Measurements from ENCODE around the gene FUT1. TPM values are rescaled to one million over a fixed set of nuclear protein-coding genes. Genes with fewer than 3 reads are reported as not detected.

Gene FUT1
- total and polyA plus RNA-seq, 10 of the 15 experiments (the other 5 are each of a cell fraction or from before 2014, with no cell fraction given) = 0.01 TPM; not detected in 9

- TF ChIP-seq BHLHE40 (IDR thresholded peaks at IDR 0.05; ENCODE audit: borderline replicate concordance in 1 of 2, low read depth in 2 of 2, low read length in 1 of 2) = no peak
- TF ChIP-seq USF2 (IDR thresholded peaks at IDR 0.05; ENCODE audit: borderline replicate concordance, low read depth, low read length) = no peak
- no peak for TF ChIP-seq ATF7 (IDR thresholded peaks at IDR 0.05; ENCODE audit: low read depth)
Measured at GRCh38 chr19:48755084-48755641, 2.7 kb upstream of the FUT1 start, which contains the start of gene FGF21 (continued).

- no peak overlapping the region for H3K4me3 ChIP-seq
- CTCF ChIA-PET = no interaction called here
- DNase-seq (ENCODE audit: low read depth, low spot score) = no peak
Measured at GRCh38 chr19:48751845-48752495, 471 bp downstream of the FUT1 start.

More at GRCh38 chr19:48751845-48752495, 471 bp downstream of the FUT1 start:
- no peak overlapping the region for H3K4me2 ChIP-seq (ENCODE audit: control insufficient read depth, insufficient read depth)
- H3K27me3 ChIP-seq (replicated peaks in 1 of 2; ENCODE audit: control insufficient read depth in 2 of 2, insufficient read depth in 2 of 2, low read length in 1 of 2) = peaks cover 2 to 6% of the 10 kb centered on the region in 2 experiments; a peak in 3 of 4 replicates
- ChIA-PET RAD21 (ENCODE audit: unreplicated experiment) (no interaction called here), SMC1A (ENCODE audit: uncharacterized antibody, unreplicated experiment) (no interaction called here), POLR2A (interaction anchor here (0.6 kb wide), 1 partner anchor 42 kb away, joined by 3 read pairs; no protein-coding TSS in a partner anchor)
- no TSS peak for BruUV-seq (replicated peaks)
- no peak overlapping the region for H3K27ac ChIP-seq (ENCODE audit: control insufficient read depth, insufficient read depth)
- TF ChIP-seq HCFC1 (IDR thresholded peaks at IDR 0.05; ENCODE audit: low read length) (no peak), NFYA (IDR thresholded peaks at IDR 0.05; ENCODE audit: borderline replicate concordance, low read depth, low read length) (no peak), CBX3 (IDR thresholded peaks at IDR 0.05; ENCODE audit: borderline replicate concordance, low read depth) (no peak), ZNF274 (IDR thresholded peaks at IDR 0.05; ENCODE audit: insufficient read depth, insufficient read length) (no peak), MYC (IDR thresholded peaks at IDR 0.05; ENCODE audit: insufficient read depth, insufficient read length, insufficient replicate concordance, low read length, severe bottlenecking) (no peak), ETV6 (conservative IDR thresholded peaks at IDR 0.05 in 1 of 2, IDR thresholded peaks at IDR 0.05 in 1 of 2; ENCODE audit: borderline replicate concordance in 1 of 2, low read depth in 1 of 2) (no peak), CREB1 (IDR thresholded peaks at IDR 0.05; ENCODE audit: low read depth) (no peak), TCF7 (IDR thresholded peaks at IDR 0.05; ENCODE audit: borderline replicate concordance) (no peak), SMAD5 (IDR thresholded peaks at IDR 0.05; ENCODE audit: low read depth) (no peak), SMARCA5 (IDR thresholded peaks at IDR 0.05) (no peak), BRCA1 (IDR thresholded peaks at IDR 0.05; ENCODE audit: low read depth, low read length) (no peak)
- H3K9me3 ChIP-seq (replicated peaks; ENCODE audit: control insufficient read depth, insufficient read depth, low read length) = no peaks in the 10 kb centered on the region; the same call in 2 of the 3 replicates
- intact Hi-C loops (cut with micrococcal nuclease; ENCODE audit: unreplicated experiment) = no loop called here
- no peaks in the 10 kb centered on the region for H3K79me2 ChIP-seq (ENCODE audit: control insufficient read depth, insufficient read depth, low read length)
- 26% methylated on average over 19 of the region's 20 CpGs for WGBS (ENCODE audit: insufficient coverage, insufficient replicate concordance, low lambda C conversion rate, missing lambda C conversion rate)
- H3K36me3 ChIP-seq (ENCODE audit: control insufficient read depth in 2 of 2, insufficient read depth in 2 of 2, low read length in 1 of 2) = no peaks in the 10 kb centered on the region
- no peaks in the 10 kb centered on the region for H4K20me1 ChIP-seq (ENCODE audit: control insufficient read depth, insufficient read depth)
- H3K9ac ChIP-seq (ENCODE audit: control insufficient read depth, insufficient read depth, low read length) = no peak overlapping the region
- no peak overlapping the region for H2AFZ ChIP-seq (ENCODE audit: control insufficient read depth, low read depth, low read length)
- ATAC-seq = no peak
- in situ Hi-C loops (cut with MboI) = no loop called here
- H3K4me1 ChIP-seq (ENCODE audit: control insufficient read depth, insufficient read depth, low read length) = no peaks in the 10 kb centered on the region
- FAIRE-seq = no peak

All from GM12878 (cell line).